ENCODE data around the gene NKD2.

- TF ChIP-seq CTCF (IDR thresholded peaks at IDR 0.05) (no peak), POLR2AphosphoS5 (IDR thresholded peaks at IDR 0.05; ENCODE audit: low read depth, low read length) (no peak), REST (IDR thresholded peaks at IDR 0.05; ENCODE audit: insufficient read depth in 1 of 2, low read depth in 2 of 2, low read length in 1 of 2) (no peak), SIN3A (IDR thresholded peaks at IDR 0.05; ENCODE audit: borderline replicate concordance, insufficient read depth, low read depth, low read length) (no peak), TCF7L2 (IDR thresholded peaks at IDR 0.05; ENCODE audit: low read depth, low read length) (no peak)
Measured at GRCh38 chr5:1064383-1065142, 56.0 kb downstream of the NKD2 start.

Measured in Panc1 (cell line).